Ovary (tissue), 9 donors: ENCODE results near the gene OR51Q1. TPM values are rescaled to one million over a fixed set of nuclear protein-coding genes. Genes with fewer than 3 reads are reported as not detected.

ENCODE experiments used
- DNase-seq, 5 donors: peaks; one replicate each; pipeline ENCODE4 v3.0.0-alpha.2; 2019 to 2020
- H3K27ac ChIP-seq, 2 donors: fragments of 200-600 bp; one replicate each; pipeline versions ENCODE4 v1.5.1 to v1.8.0; 2019 to 2022
- H3K27me3 ChIP-seq: fragments of 200-600 bp; one replicate; pipeline ENCODE4 v1.8.0; 2022
- H3K36me3 ChIP-seq: fragments of 200-600 bp; sonication (generic); one replicate; pipeline ENCODE4 v1.5.1; 2019
- H3K4me1 ChIP-seq: one replicate; pipeline ENCODE4 v1.8.1; 2013; ENCODE audit warnings: mild to moderate bottlenecking, moderate library complexity; ENCODE audit not compliant: insufficient read depth
- H3K4me3 ChIP-seq: fragments of 200-600 bp; sonication (generic); one replicate; pipeline ENCODE4 v1.5.1; 2017
- H3K9me3 ChIP-seq, 2 donors: fragments of 200-600 bp in 1 of 2; sonication (generic) in 1 of 2; one replicate each; pipeline versions ENCODE4 v1.5.1 to v1.8.1; 2013 to 2019; ENCODE audit warnings: mild to moderate bottlenecking in 1 of 2, moderate library complexity in 1 of 2
- CTCF ChIP-seq, 3 donors: fragments of 450-650 bp in 2 of 3; fragments of 200-600 bp in 1 of 3; IDR thresholded peaks; one replicate each; pipeline versions ENCODE4 v1.5.1 to v1.8.0; 2016 to 2022; ENCODE audit warnings: antibody characterized with exemption in 3 of 3, mild to moderate bottlenecking in 1 of 3
- EP300 ChIP-seq: sonication (generic); formaldehyde crosslinking; IDR thresholded peaks from one replicate; pipeline ENCODE4 v1.6.1; 2017; ENCODE audit warnings: antibody characterized with exemption
- POLR2A ChIP-seq: fragments of 450-650 bp; IDR thresholded peaks from one replicate; pipeline ENCODE4 v1.6.1; 2017; ENCODE audit warnings: antibody characterized with exemption, mild to moderate bottlenecking, moderate library complexity
- WGBS, 3 donors: extraction: QIAGEN DNeasy Blood & Tissue Kit in 1 of 3; methylation state at CpG; one replicate each; pipeline versions ENCODE4 v1.1.5 to v1.1.7; 2013 to 2017; 5-methylcytosine and 5-hydroxymethylcytosine counted together
- intact Hi-C, 4 donors: fragments of 100-400 bp; cut with DNase I; formaldehyde crosslinking; loops; one replicate each; pipeline versions ENCODE4 v1.11.0 to v1.15.1; 2022 to 2023
- polyA plus RNA-seq, 2 donors: library from polyadenylated mRNA; stranded (reverse); fragments of 200-250 nt in 1 of 2; fragments of 350-450 nt in 1 of 2; fragmentation: Illumina TruSeq in 1 of 2; extraction: RNeasy Lipid Tissue Mini Kit (QIAGEN cat#74804) in 1 of 2; gene quantifications; one replicate each; pipeline ENCODE4 v1.2.3, GENCODE V29; 2013 to 2014
- total RNA-seq, 7 donors: library from RNA; depleted of rRNA in 2 of 7; stranded (reverse); fragments of >200 nt in 2 of 7; fragmentation: NEBNext Ultra II Directional in 3 of 7; extraction: Animal tissue kit (Norgen Biotek cat#: 25700) in 3 of 7; gene quantifications; one replicate each; pipeline versions ENCODE4 v1.1.0 to v1.2.4, GENCODE V29; 2016 to 2023
- donor health status: DM: no; HTN: no; CAD: no; lungs with moderate emphysema.
- donor health status: DM: no; HTN: no; CAD: no.
- donor health status: Bipolar disorder and iron deficiency.
- donor health status: DM: yes; HTN: yes; CAD: no.
- donor health status: DM: no; HTN: no; CAD: no.
- donor health status: DM: yes; HTN: yes; CAD: no.

The OR51Q1 gene
- total and polyA plus RNA-seq, 9 donors = not detected

GRCh38 chr11:5423131-5423530 lies 1.2 kb downstream of the OR51Q1 start:
- Histone ChIP-seq H3K9me3 (no peaks in the 10 kb centered on the region), H3K27me3 (no peaks in the 10 kb centered on the region), H3K36me3 (no peaks in the 10 kb centered on the region), H3K4me3 (no peak overlapping the region), H3K27ac (no peak overlapping the region), H3K4me1 (no peaks in the 10 kb centered on the region)
- no peak for DNase-seq
- intact Hi-C loops = no loop called here
- WGBS, 3 donors = 75 to 86% (median 82%) methylated on average over 3 of the region's 3 CpGs
- TF ChIP-seq CTCF (IDR thresholded peaks at IDR 0.05) (no peak), EP300 (no peak), POLR2A (no peak)

- DNase-seq = no peak
- TF ChIP-seq CTCF (IDR thresholded peaks at IDR 0.05) = no peak
- TF ChIP-seq EP300 = no peak
- no peak for TF ChIP-seq POLR2A
- Histone ChIP-seq H3K36me3 (no peaks in the 10 kb centered on the region), H3K27ac (no peak within 1 kb of the TSS), H3K27me3 (no peaks in the 10 kb centered on the region), H3K9me3 (no peaks in the 10 kb centered on the region), H3K4me1 (no peaks in the 10 kb centered on the region), H3K4me3 (no peak within 1 kb of the TSS)
- 36 to 39% (median 36%) methylated on average over 2 of the region's 2 CpGs for WGBS, 3 donors
- intact Hi-C loops = no loop called here
Measured at GRCh38 chr11:5441414-5441813, 19.5 kb downstream of the OR51Q1 start, which contains the start of gene OR51I1. OR51I1 (minus strand) TSS chr11:5441514; CDS start chr11:5441514, 0 bp downstream.

GRCh38 chr11:5443835-5444393 lies 22.0 kb downstream of the OR51Q1 start:
- H3K27ac ChIP-seq = no peak overlapping the region
- no peaks in the 10 kb centered on the region for H3K9me3 ChIP-seq
- H3K4me1 ChIP-seq = no peaks in the 10 kb centered on the region
- WGBS, 3 donors = 32 to 81% (median 38%) methylated on average over 2 of the region's 2 CpGs
- no peak for DNase-seq
- intact Hi-C loops = no loop called here
- H3K27me3 ChIP-seq = no peaks in the 10 kb centered on the region
- no peak for TF ChIP-seq CTCF (IDR thresholded peaks at IDR 0.05)
- H3K36me3 ChIP-seq = no peaks in the 10 kb centered on the region
- no peak overlapping the region for H3K4me3 ChIP-seq

GRCh38 chr11:5449023-5449422 lies 27.1 kb downstream of the OR51Q1 start, which contains the start of gene OR51I2:
OR51I2 (plus strand) TSS chr11:5449323; CDS start chr11:5453489, 4,166 bp downstream.
- 84 to 98% (median 90%) methylated on average over 2 of the region's 2 CpGs for WGBS, 3 donors
- intact Hi-C loops = no loop called here

More at GRCh38 chr11:5449023-5449422, 27.1 kb downstream of the OR51Q1 start, which contains the start of gene OR51I2:
- H3K36me3 ChIP-seq = no peaks in the 10 kb centered on the region
- H3K27me3 ChIP-seq = no peaks in the 10 kb centered on the region
- no peaks in the 10 kb centered on the region for H3K9me3 ChIP-seq
- no peak within 1 kb of the TSS for H3K27ac ChIP-seq
- TF ChIP-seq POLR2A (no peak), CTCF (IDR thresholded peaks at IDR 0.05) (no peak), EP300 (no peak)
- no peak for DNase-seq
- no peak within 1 kb of the TSS for H3K4me3 ChIP-seq
- H3K4me1 ChIP-seq = no peaks in the 10 kb centered on the region
